ENCODE results near the gene DTX2. TPM values are rescaled to one million over a fixed set of nuclear protein-coding genes. Genes with fewer than 3 reads are reported as not detected.
A peak's percentile ranks its signal among the peaks of the same experiment; 100 is the strongest.
"Not testable (repeated sequence)": the region's sequence is repeated elsewhere in the genome, so short reads cannot be mapped to it uniquely, and the experiment has no call there.

DTX2 gene
- total RNA-seq (2014; rRNA removed; shearing (Covaris generic)) (9.6 and 13.5 TPM in 2 replicates), total RNA-seq (2022) (26.1 and 27.8 TPM in 2 replicates), Bru-seq, nascent RNA (percentile 47 among the genes with signal in this experiment), BruChase-seq, experiment 1, labeled RNA remaining after a 6-hour chase (percentile 62 among the genes with signal in this experiment), BruChase-seq, experiment 2, labeled RNA remaining after a 2-hour chase (percentile 58 among the genes with signal in this experiment)
- long read RNA-seq, partial matches to known transcripts: 3 of 15 reads
- long read RNA-seq, other reads (novel, unspliced or antisense): 10 of 15 reads

GRCh38 chr7:76461464-76462101 is at the start of gene DTX2:
DTX2 (plus strand) TSS chr7:76461709; CDS start chr7:76480510, 18,801 bp downstream.
- H2AFZ ChIP-seq (ENCODE audit: low read length): not testable (repeated sequence)

GRCh38 chr7:76412249-76412648 is 49.3 kb upstream of the DTX2 start:
- TF ChIP-seq CTCF (conservative IDR thresholded peaks at IDR 0.05; ENCODE audit: low read length): no peak
- TF ChIP-seq EZH2phosphoT487 (IDR thresholded peaks at IDR 0.05; ENCODE audit: borderline replicate concordance, low read depth, low read length): no peak
- CTCF ChIA-PET (ENCODE audit: unreplicated experiment): no interaction called here
- Histone ChIP-seq H3K27ac (ENCODE audit: low read depth, low read length, poor library complexity, severe bottlenecking) (no peak overlapping the region), H3K9me2 (ENCODE audit: insufficient read depth, low read length) (no peaks in the 10 kb centered on the region), H3K36me3 (ENCODE audit: insufficient read depth, low read length) (no peaks in the 10 kb centered on the region), H3K9me3 (ENCODE audit: low read length) (no peaks in the 10 kb centered on the region), H4K20me1 (ENCODE audit: insufficient read depth, low read length) (no peaks in the 10 kb centered on the region), H2AFZ (ENCODE audit: low read length) (no peak overlapping the region), H3K4me2 (ENCODE audit: low read length) (no peak overlapping the region), H3K79me2 (ENCODE audit: insufficient read depth, low read depth, low read length) (no peaks in the 10 kb centered on the region), H3K4me3 (ENCODE audit: low read depth, low read length, poor library complexity, severe bottlenecking) (no peak overlapping the region), H3K4me1 (ENCODE audit: insufficient read depth, low read length, poor library complexity, severe bottlenecking) (no peaks in the 10 kb centered on the region)
- POLR2A ChIA-PET: interaction anchor here (0.6 to 1.0 kb wide), 4 partner anchors 8 to 1116 kb away, joined by 3 to 5 read pairs (median 4); no protein-coding TSS in a partner anchor
- DNase-seq (ENCODE audit: low spot score): no peak
- intact Hi-C loops (cut with micrococcal nuclease; ENCODE audit: unreplicated experiment): no loop called here
- BruUV-seq (replicated peaks): no TSS peak

More at GRCh38 chr7:76461464-76462101, at the start of gene DTX2:
- H3K9me3 ChIP-seq (ENCODE audit: low read length); BruUV-seq (replicated peaks); H3K9me2 ChIP-seq (ENCODE audit: insufficient read depth, low read length); H3K27ac ChIP-seq (ENCODE audit: low read depth, low read length, poor library complexity, severe bottlenecking); H3K36me3 ChIP-seq (ENCODE audit: insufficient read depth, low read length); CTCF ChIA-PET (ENCODE audit: unreplicated experiment); H3K4me2 ChIP-seq (ENCODE audit: low read length); H3K79me2 ChIP-seq (ENCODE audit: insufficient read depth, low read depth, low read length); DNase-seq (ENCODE audit: low spot score); H3K4me1 ChIP-seq (ENCODE audit: insufficient read depth, low read length, poor library complexity, severe bottlenecking); POLR2A ChIA-PET; H4K20me1 ChIP-seq (ENCODE audit: insufficient read depth, low read length); intact Hi-C loops (cut with micrococcal nuclease; ENCODE audit: unreplicated experiment): not testable (repeated sequence)
- peak within 1 kb of the TSS; percentile 65 for H3K4me3 ChIP-seq (ENCODE audit: low read depth, low read length, poor library complexity, severe bottlenecking)

- H3K9me2 ChIP-seq (ENCODE audit: insufficient read depth, low read length); H3K9me3 ChIP-seq (ENCODE audit: low read length); POLR2A ChIA-PET; BruUV-seq (replicated peaks); H4K20me1 ChIP-seq (ENCODE audit: insufficient read depth, low read length); H3K79me2 ChIP-seq (ENCODE audit: insufficient read depth, low read depth, low read length); H3K4me1 ChIP-seq (ENCODE audit: insufficient read depth, low read length, poor library complexity, severe bottlenecking); H3K4me2 ChIP-seq (ENCODE audit: low read length); DNase-seq (ENCODE audit: low spot score); H3K36me3 ChIP-seq (ENCODE audit: insufficient read depth, low read length); H3K27ac ChIP-seq (ENCODE audit: low read depth, low read length, poor library complexity, severe bottlenecking); CTCF ChIA-PET (ENCODE audit: unreplicated experiment); H2AFZ ChIP-seq (ENCODE audit: low read length); intact Hi-C loops (cut with micrococcal nuclease; ENCODE audit: unreplicated experiment); H3K4me3 ChIP-seq (ENCODE audit: low read depth, low read length, poor library complexity, severe bottlenecking): not testable (repeated sequence)
These were observed 43.7 kb upstream of the DTX2 start for GRCh38 chr7:76417654-76418310.

GRCh38 chr7:76421097-76421496 is 40.4 kb upstream of the DTX2 start:
- H3K9me3 ChIP-seq (ENCODE audit: low read length); CTCF ChIA-PET (ENCODE audit: unreplicated experiment); H3K9me2 ChIP-seq (ENCODE audit: insufficient read depth, low read length); H4K20me1 ChIP-seq (ENCODE audit: insufficient read depth, low read length); intact Hi-C loops (cut with micrococcal nuclease; ENCODE audit: unreplicated experiment); BruUV-seq (replicated peaks); H3K36me3 ChIP-seq (ENCODE audit: insufficient read depth, low read length); H3K4me1 ChIP-seq (ENCODE audit: insufficient read depth, low read length, poor library complexity, severe bottlenecking); H3K79me2 ChIP-seq (ENCODE audit: insufficient read depth, low read depth, low read length); H3K4me2 ChIP-seq (ENCODE audit: low read length); H2AFZ ChIP-seq (ENCODE audit: low read length); DNase-seq (ENCODE audit: low spot score); POLR2A ChIA-PET; H3K27ac ChIP-seq (ENCODE audit: low read depth, low read length, poor library complexity, severe bottlenecking); H3K4me3 ChIP-seq (ENCODE audit: low read depth, low read length, poor library complexity, severe bottlenecking): not testable (repeated sequence)

Data from OCI-LY7 (cell line).